CD4-positive, alpha-beta T cell treated with Interleukin-21 for 1 hour (primary cell): Measurements from ENCODE around the gene SUPT16H.
"Not testable (repeated sequence)": the region's sequence is repeated elsewhere in the genome, so short reads cannot be mapped to it uniquely, and the experiment has no call there.

ENCODE experiments used
- DNase-seq: peaks from one replicate; pipeline ENCODE4 v3.0.0-alpha.2; 2020

SUPT16H gene

GRCh38 chr14:21383848-21384493, at the start of gene SUPT16H:
TSS of gene SUPT16H (minus strand) at chr14:21384019. CDS start at chr14:21383927, 92 bp downstream.
- peak; percentile 94 for DNase-seq

- no peak for DNase-seq
Measured at GRCh38 chr14:21431126-21431525, 47.3 kb upstream of the SUPT16H start.

GRCh38 chr14:21428930-21429329, 45.1 kb upstream of the SUPT16H start:
- DNase-seq = no peak

GRCh38 chr14:21426692-21427091, 42.9 kb upstream of the SUPT16H start:
- no peak for DNase-seq

GRCh38 chr14:21419528-21419927, 35.7 kb upstream of the SUPT16H start:
- DNase-seq = no peak

GRCh38 chr14:21415329-21415728, 31.5 kb upstream of the SUPT16H start:
- no peak for DNase-seq

- no peak for DNase-seq
Measured at GRCh38 chr14:21414137-21414631, 30.4 kb upstream of the SUPT16H start.

- no peak for DNase-seq
Measured at GRCh38 chr14:21408147-21408546, 24.3 kb upstream of the SUPT16H start.

GRCh38 chr14:21406213-21406612, 22.4 kb upstream of the SUPT16H start:
- DNase-seq = no peak

GRCh38 chr14:21405097-21405496, 21.3 kb upstream of the SUPT16H start:
- no peak for DNase-seq

- no peak for DNase-seq
Measured at GRCh38 chr14:21399311-21399870, 15.6 kb upstream of the SUPT16H start.

- no peak for DNase-seq
Measured at GRCh38 chr14:21398901-21399300, 15.1 kb upstream of the SUPT16H start.

GRCh38 chr14:21395450-21395849, 11.6 kb upstream of the SUPT16H start:
- DNase-seq = no peak

- DNase-seq = peak; percentile 13
Measured at GRCh38 chr14:21385188-21385904, 1.5 kb upstream of the SUPT16H start.

- no peak for DNase-seq
Measured at GRCh38 chr14:21384494-21384851, 654 bp upstream of the SUPT16H start.

GRCh38 chr14:21382886-21383847, 652 bp downstream of the SUPT16H start:
- peak; percentile 48 for DNase-seq

- no peak for DNase-seq
Measured at GRCh38 chr14:21382095-21382494, 1.7 kb downstream of the SUPT16H start.

- DNase-seq = no peak
Measured at GRCh38 chr14:21379338-21379737, 4.5 kb downstream of the SUPT16H start.

GRCh38 chr14:21373980-21374379, 9.8 kb downstream of the SUPT16H start:
- DNase-seq = no peak

GRCh38 chr14:21372814-21373213, 11.0 kb downstream of the SUPT16H start:
- DNase-seq = not testable (repeated sequence)

- DNase-seq = no peak
Measured at GRCh38 chr14:21369949-21370679, 13.7 kb downstream of the SUPT16H start.

GRCh38 chr14:21367582-21368144, 16.2 kb downstream of the SUPT16H start:
- DNase-seq = no peak
